SK-N-SH treated with all-trans-retinoic acid at 6 μM for 48 hours (cell line): ENCODE data around the gene APLF.

ENCODE experiments used
- ATAC-seq: fragments of 200-7000 bp; cut with Tn5 transposase; 3 replicates; pipeline ENCODE4 v1.9.1; 2020; ENCODE audit warnings: mild to moderate bottlenecking, moderate library complexity
- ARNTL ChIP-seq: fragments of 450-650 bp; formaldehyde crosslinking; IDR thresholded peaks from 2 replicates; pipeline ENCODE4 v1.5.0; 2020; ENCODE audit warnings: low read depth, mild to moderate bottlenecking, moderate library complexity, borderline replicate concordance
- BACH2 ChIP-seq: fragments of 250-450 bp; sonication (Bioruptor Pico); IDR thresholded peaks from 2 replicates; pipeline ENCODE4 v1.9.0; 2021; ENCODE audit warnings: mild to moderate bottlenecking, borderline replicate concordance
- CREB5 ChIP-seq: fragments of 250-450 bp; sonication (Bioruptor Pico); IDR thresholded peaks from 2 replicates; pipeline ENCODE4 v1.5.1; 2020; ENCODE audit warnings: low read depth, mild to moderate bottlenecking, moderate library complexity
- CSDC2 ChIP-seq: fragments of 250-450 bp; sonication (Bioruptor Pico); IDR thresholded peaks from 2 replicates; pipeline ENCODE4 v1.5.0; 2020; ENCODE audit warnings: mild to moderate bottlenecking, moderate library complexity
- ESRRG ChIP-seq: fragments of 250-450 bp; sonication (Bioruptor Pico); IDR thresholded peaks from 2 replicates; pipeline ENCODE4 v1.6.1; 2021; ENCODE audit warnings: mild to moderate bottlenecking
- ISL1 ChIP-seq: fragments of 250-450 bp; sonication (Bioruptor Pico); IDR thresholded peaks from 2 replicates; pipeline ENCODE4 v2.1.2; 2022; ENCODE audit warnings: mild to moderate bottlenecking, moderate library complexity
- OSR1 ChIP-seq: fragments of 250-450 bp; sonication (Bioruptor Pico); IDR thresholded peaks from 2 replicates; pipeline ENCODE4 v1.8.0; 2022; ENCODE audit warnings: moderate library complexity, mild to moderate bottlenecking, inconsistent platforms
- PATZ1 ChIP-seq: fragments of 250-450 bp; sonication (Bioruptor Pico); IDR thresholded peaks from 2 replicates; pipeline ENCODE4 v1.8.0; 2020; ENCODE audit warnings: mild to moderate bottlenecking, moderate library complexity, borderline replicate concordance
- PPARA ChIP-seq: fragments of 250-450 bp; sonication (Bioruptor Pico); IDR thresholded peaks from 2 replicates; pipeline ENCODE4 v1.5.0; 2020; ENCODE audit warnings: mild to moderate bottlenecking, borderline replicate concordance
- RARB ChIP-seq: fragments of 250-450 bp; sonication (Bioruptor Pico); IDR thresholded peaks from 2 replicates; pipeline ENCODE4 v1.8.0; 2021; ENCODE audit warnings: mild to moderate bottlenecking, moderate library complexity
- SNAI2 ChIP-seq: fragments of 250-450 bp; sonication (Bioruptor Pico); IDR thresholded peaks from 2 replicates; pipeline ENCODE4 v1.5.0; 2020; ENCODE audit warnings: mild to moderate bottlenecking, moderate library complexity
- TCF4 ChIP-seq: fragments of 250-450 bp; sonication (Bioruptor Pico); IDR thresholded peaks from 2 replicates; pipeline ENCODE4 v1.8.0; 2021; ENCODE audit warnings: mild to moderate bottlenecking, moderate library complexity, borderline replicate concordance
- TOX ChIP-seq: fragments of 250-450 bp; sonication (Bioruptor Pico); IDR thresholded peaks from 2 replicates; pipeline ENCODE4 v1.8.0; 2021; ENCODE audit warnings: mild to moderate bottlenecking, moderate library complexity, borderline replicate concordance
- TSHZ2 ChIP-seq: fragments of 250-450 bp; sonication (Bioruptor Pico); IDR thresholded peaks from 2 replicates; pipeline ENCODE4 v1.5.0; 2020; ENCODE audit warnings: mild to moderate bottlenecking, moderate library complexity
- ZFP30 ChIP-seq: fragments of 450-650 bp; formaldehyde crosslinking; IDR thresholded peaks from 2 replicates; pipeline ENCODE4 v1.5.0; 2022; ENCODE audit warnings: mild to moderate bottlenecking, moderate library complexity
- ZNF565 ChIP-seq: fragments of 450-650 bp; formaldehyde crosslinking; conservative IDR thresholded peaks from 2 replicates; pipeline ENCODE4 v1.5.0; 2020; ENCODE audit warnings: low read depth, mild to moderate bottlenecking, moderate library complexity
- ZNF70 ChIP-seq: fragments of 450-650 bp; formaldehyde crosslinking; IDR thresholded peaks from 2 replicates; pipeline ENCODE4 v1.5.0; 2020; ENCODE audit warnings: mild to moderate bottlenecking, moderate library complexity
- ZNF8 ChIP-seq: fragments of 450-650 bp; formaldehyde crosslinking; IDR thresholded peaks from 2 replicates; pipeline ENCODE4 v1.5.0; 2020; ENCODE audit warnings: mild to moderate bottlenecking, moderate library complexity
- TF ChIP-seq, protein P1 (sequence below): fragments of 250-450 bp; sonication (Bioruptor Pico); IDR thresholded peaks from 2 replicates; pipeline ENCODE4 v1.8.0; 2021; ENCODE audit warnings: low read depth, mild to moderate bottlenecking, moderate library complexity, borderline replicate concordance
- TF ChIP-seq, protein P2 (sequence below): fragments of 250-450 bp; sonication (Bioruptor Pico); IDR thresholded peaks from 2 replicates; pipeline ENCODE4 v1.5.1; 2021; ENCODE audit warnings: mild to moderate bottlenecking, moderate library complexity

Gene APLF

GRCh38 chr2:68441179-68441993 is 26.0 kb upstream of the APLF start:
- TF ChIP-seq TSHZ2 (no peak; the same call in 1 of the 2 replicates), CREB5 (CRISPR knock-in tag) (no peak), ISL1 (CRISPR knock-in tag) (no peak), PATZ1 (CRISPR knock-in tag) (no peak), TCF4 (no peak), ZNF8 (no peak), ESRRG (CRISPR knock-in tag) (no peak), BACH2 (CRISPR knock-in tag) (no peak), OSR1 (CRISPR knock-in tag) (no peak)
- TF ChIP-seq, protein P1, sequence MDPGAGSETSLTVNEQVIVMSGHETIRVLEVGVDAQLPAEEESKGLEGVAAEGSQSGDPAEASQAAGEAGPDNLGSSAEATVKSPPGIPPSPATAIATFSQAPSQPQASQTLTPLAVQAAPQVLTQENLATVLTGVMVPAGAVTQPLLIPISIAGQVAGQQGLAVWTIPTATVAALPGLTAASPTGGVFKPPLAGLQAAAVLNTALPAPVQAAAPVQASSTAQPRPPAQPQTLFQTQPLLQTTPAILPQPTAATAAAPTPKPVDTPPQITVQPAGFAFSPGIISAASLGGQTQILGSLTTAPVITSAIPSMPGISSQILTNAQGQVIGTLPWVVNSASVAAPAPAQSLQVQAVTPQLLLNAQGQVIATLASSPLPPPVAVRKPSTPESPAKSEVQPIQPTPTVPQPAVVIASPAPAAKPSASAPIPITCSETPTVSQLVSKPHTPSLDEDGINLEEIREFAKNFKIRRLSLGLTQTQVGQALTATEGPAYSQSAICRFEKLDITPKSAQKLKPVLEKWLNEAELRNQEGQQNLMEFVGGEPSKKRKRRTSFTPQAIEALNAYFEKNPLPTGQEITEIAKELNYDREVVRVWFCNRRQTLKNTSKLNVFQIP (CRISPR knock-in tag): no peak

DNA sequence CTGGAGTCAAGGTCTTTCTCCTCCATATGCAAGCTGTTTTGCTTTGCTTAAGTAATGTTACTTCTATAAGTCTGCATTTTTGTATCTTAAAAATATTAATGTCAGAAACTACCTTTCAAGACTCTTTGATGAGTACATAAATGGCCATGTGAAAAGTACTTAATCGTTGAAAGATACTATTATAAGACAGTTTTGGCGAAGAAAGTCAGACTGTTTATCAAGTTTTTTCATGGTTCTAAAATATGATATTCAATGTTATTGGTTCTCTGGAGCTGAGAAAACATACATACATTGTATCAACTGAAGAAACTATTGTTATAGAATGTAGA is 25.4 kb upstream of the APLF start:
- ATAC-seq: no peak
- TF ChIP-seq CSDC2 (CRISPR knock-in tag) (no peak), ZNF70 (CRISPR knock-in tag) (no peak), PATZ1 (CRISPR knock-in tag) (no peak), ZNF565 (no peak), ISL1 (CRISPR knock-in tag) (no peak), SNAI2 (no peak), RARB (CRISPR knock-in tag) (no peak), ZFP30 (CRISPR knock-in tag) (no peak), CREB5 (CRISPR knock-in tag) (no peak), BACH2 (CRISPR knock-in tag) (no peak), OSR1 (CRISPR knock-in tag) (no peak), ESRRG (CRISPR knock-in tag) (no peak), ARNTL (CRISPR knock-in tag) (no peak), TOX (no peak), TSHZ2 (no peak), ZNF8 (no peak), PPARA (CRISPR knock-in tag) (no peak)
- TF ChIP-seq, protein P1 (CRISPR knock-in tag): no peak
- TF ChIP-seq, protein P2, sequence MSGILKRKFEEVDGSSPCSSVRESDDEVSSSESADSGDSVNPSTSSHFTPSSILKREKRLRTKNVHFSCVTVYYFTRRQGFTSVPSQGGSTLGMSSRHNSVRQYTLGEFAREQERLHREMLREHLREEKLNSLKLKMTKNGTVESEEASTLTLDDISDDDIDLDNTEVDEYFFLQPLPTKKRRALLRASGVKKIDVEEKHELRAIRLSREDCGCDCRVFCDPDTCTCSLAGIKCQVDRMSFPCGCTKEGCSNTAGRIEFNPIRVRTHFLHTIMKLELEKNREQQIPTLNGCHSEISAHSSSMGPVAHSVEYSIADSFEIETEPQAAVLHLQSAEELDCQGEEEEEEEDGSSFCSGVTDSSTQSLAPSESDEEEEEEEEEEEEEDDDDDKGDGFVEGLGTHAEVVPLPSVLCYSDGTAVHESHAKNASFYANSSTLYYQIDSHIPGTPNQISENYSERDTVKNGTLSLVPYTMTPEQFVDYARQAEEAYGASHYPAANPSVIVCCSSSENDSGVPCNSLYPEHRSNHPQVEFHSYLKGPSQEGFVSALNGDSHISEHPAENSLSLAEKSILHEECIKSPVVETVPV: no peak

More at GRCh38 chr2:68441179-68441993, 26.0 kb upstream of the APLF start:
- ATAC-seq: peak; percentile 99
